Parathyroid adenoma (tissue), 2 donors: ENCODE data around the gene ITGA11.

Experiments
- H2AFZ ChIP-seq: fragments of 300-600 bp; sonication (generic); one replicate; pipeline ENCODE4 v1.7.0; 2017; ENCODE audit warnings: antibody characterized with exemption, mild to moderate bottlenecking
- H3K27ac ChIP-seq: fragments of 300-600 bp; sonication (generic); one replicate; pipeline ENCODE4 v1.7.0; 2017
- H3K27me3 ChIP-seq: fragments of 300-600 bp; sonication (generic); one replicate; pipeline ENCODE4 v1.7.0; 2017; ENCODE audit warnings: low read length; ENCODE audit not compliant: control insufficient read depth, insufficient read depth
- H3K36me3 ChIP-seq: fragments of 300-600 bp; sonication (generic); one replicate; pipeline ENCODE4 v1.7.0; 2017; ENCODE audit warnings: low read length; ENCODE audit not compliant: control insufficient read depth, insufficient read depth
- H3K4me1 ChIP-seq: fragments of 300-600 bp; sonication (generic); one replicate; pipeline ENCODE4 v1.7.0; 2017; ENCODE audit warnings: control low read depth
- H3K4me2 ChIP-seq: fragments of 300-600 bp; sonication (generic); one replicate; pipeline ENCODE4 v1.7.0; 2017; ENCODE audit warnings: low read length
- H3K4me3 ChIP-seq: fragments of 300-600 bp; sonication (generic); one replicate; pipeline ENCODE4 v1.7.0; 2017; ENCODE audit warnings: low read depth, low read length
- H3K79me2 ChIP-seq: fragments of 300-600 bp; sonication (generic); one replicate; pipeline ENCODE4 v1.7.0; 2017; ENCODE audit warnings: control low read depth
- H3K9ac ChIP-seq: fragments of 300-600 bp; sonication (generic); one replicate; pipeline ENCODE4 v1.7.0; 2017; ENCODE audit warnings: mild to moderate bottlenecking
- H3K9me3 ChIP-seq: fragments of 300-600 bp; sonication (generic); one replicate; pipeline ENCODE4 v1.7.0; 2017; ENCODE audit warnings: low read length; ENCODE audit not compliant: control insufficient read depth
- CTCF ChIP-seq: fragments of 300-600 bp; sonication (generic); IDR thresholded peaks from one replicate; pipeline ENCODE4 v1.7.0; 2017; ENCODE audit warnings: antibody characterized with exemption, mild to moderate bottlenecking
- donor health status: primary hyperparathyroidism.

ITGA11 gene

GRCh38 chr15:68317281-68318007 lies 114.5 kb downstream of the ITGA11 start:
- Histone ChIP-seq H3K4me3 (no peak overlapping the region), H3K9me3 (no peaks in the 10 kb centered on the region), H3K27ac (no peak overlapping the region), H3K79me2 (no peaks in the 10 kb centered on the region), H3K4me2 (no peak overlapping the region), H2AFZ (no peak overlapping the region), H3K36me3 (no peaks in the 10 kb centered on the region), H3K27me3 (no peaks in the 10 kb centered on the region), H3K9ac (no peak overlapping the region), H3K4me1 (no peaks in the 10 kb centered on the region)
- no peak for TF ChIP-seq CTCF

GRCh38 chr15:68316061-68316804 lies 115.7 kb downstream of the ITGA11 start:
- Histone ChIP-seq H3K36me3 (no peaks in the 10 kb centered on the region), H3K4me1 (no peaks in the 10 kb centered on the region), H3K27me3 (no peaks in the 10 kb centered on the region), H2AFZ (no peak overlapping the region), H3K9me3 (no peaks in the 10 kb centered on the region), H3K79me2 (no peaks in the 10 kb centered on the region), H3K27ac (no peak overlapping the region), H3K4me2 (no peak overlapping the region), H3K4me3 (no peak overlapping the region), H3K9ac (no peak overlapping the region)
- no peak for TF ChIP-seq CTCF

GRCh38 chr15:68315495-68316031 lies 116.4 kb downstream of the ITGA11 start:
- H3K27me3 ChIP-seq: no peaks in the 10 kb centered on the region
- no peak overlapping the region for H3K27ac ChIP-seq
- TF ChIP-seq CTCF: no peak
- H3K4me1 ChIP-seq: no peaks in the 10 kb centered on the region
- H3K36me3 ChIP-seq: no peaks in the 10 kb centered on the region
- no peaks in the 10 kb centered on the region for H3K9me3 ChIP-seq
- H3K79me2 ChIP-seq: no peaks in the 10 kb centered on the region
- no peak overlapping the region for H3K9ac ChIP-seq
- no peak overlapping the region for H2AFZ ChIP-seq
- no peak overlapping the region for H3K4me3 ChIP-seq
- H3K4me2 ChIP-seq: no peak overlapping the region

- Histone ChIP-seq H3K79me2 (no peaks in the 10 kb centered on the region), H3K36me3 (no peaks in the 10 kb centered on the region), H2AFZ (no peak overlapping the region), H3K4me3 (no peak overlapping the region), H3K27ac (no peak overlapping the region), H3K9me3 (no peaks in the 10 kb centered on the region), H3K9ac (no peak overlapping the region), H3K4me1 (no peaks in the 10 kb centered on the region), H3K4me2 (no peak overlapping the region), H3K27me3 (no peaks in the 10 kb centered on the region)
- TF ChIP-seq CTCF: no peak
Observed at GRCh38 chr15:68315035-68315434, 116.9 kb downstream of the ITGA11 start.
